ENCODE measurements around the gene NTRK3. TPM values are rescaled to one million over a fixed set of nuclear protein-coding genes. Genes with fewer than 3 reads are reported as not detected.

The NTRK3 gene
- total and polyA plus RNA-seq, 2 donors (not counting 3 experiments of a cell fraction or from before 2014, with no cell fraction given): not detected

DNA sequence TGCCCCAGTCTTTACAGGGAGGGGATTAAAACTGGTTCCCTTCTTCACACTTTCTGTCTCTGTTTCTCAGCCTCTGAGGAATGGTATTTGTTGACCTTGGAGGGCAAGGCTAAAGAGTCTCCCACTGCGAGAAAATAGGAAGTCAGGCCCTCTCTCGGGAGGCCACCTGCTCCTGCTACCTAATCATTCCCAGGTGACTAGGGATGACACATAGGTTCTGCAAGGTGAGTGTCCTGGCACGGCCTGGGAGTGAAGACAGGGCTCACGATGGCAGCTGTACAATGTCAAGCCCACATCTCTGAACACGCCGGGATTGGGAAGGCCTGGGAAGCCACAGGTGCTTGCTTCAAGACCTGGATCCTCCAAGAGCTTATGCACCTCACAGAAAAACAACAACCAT, 314.2 kb downstream of the NTRK3 start:
- no peak for DNase-seq (ENCODE audit: low read depth, low spot score)
- Histone ChIP-seq H3K4me3 (replicated peaks in 1 of 3; ENCODE audit: insufficient read depth in 1 of 3, low read depth in 1 of 3, low read length in 3 of 3) (no peak overlapping the region), H3K9me1 (replicated peaks; ENCODE audit: control insufficient read depth, extremely low read depth, insufficient read depth, low read length) (no peaks in the 10 kb centered on the region), H3K27me3 (ENCODE audit: control insufficient read depth in 2 of 2, insufficient read depth in 2 of 2, low read length in 2 of 2) (no peaks in the 10 kb centered on the region), H3K9ac (replicated peaks; ENCODE audit: extremely low read depth, insufficient read depth, low read length) (no peak overlapping the region), H3K36me3 (ENCODE audit: control insufficient read depth in 2 of 2, extremely low read depth in 1 of 2, insufficient read depth in 2 of 2, low read length in 2 of 2) (no peaks in the 10 kb centered on the region), H3K4me1 (ENCODE audit: control insufficient read depth, extremely low read depth, insufficient read depth, low read length) (no peaks in the 10 kb centered on the region), H3K27ac (ENCODE audit: insufficient read depth, low read depth, low read length) (no peak overlapping the region), H3K9me3 (replicated peaks; ENCODE audit: control insufficient read depth, insufficient read depth, low read length) (peaks cover 3% of the 10 kb centered on the region), H2AFZ (ENCODE audit: low read depth, low read length) (no peak overlapping the region), H3K79me2 (ENCODE audit: control insufficient read depth, insufficient read depth, low read length) (no peaks in the 10 kb centered on the region), H4K20me1 (replicated peaks; ENCODE audit: control insufficient read depth, extremely low read depth, insufficient read depth, low read length) (no peaks in the 10 kb centered on the region), H3K4me2 (ENCODE audit: insufficient read depth, low read length) (no peak overlapping the region)
- intact Hi-C loops (cut with micrococcal nuclease): no loop called here
- BruUV-seq (replicated peaks): no TSS peak
- ChIA-PET CTCF (no interaction called here), POLR2A (no interaction called here)
- dilution Hi-C loops (cut with MboI; ENCODE audit: extremely low pct_ligation_motif_present, low sequenced_read_pairs): no loop called here
- TF ChIP-seq POLR2A (IDR thresholded peaks at IDR 0.05; ENCODE audit: low read depth, low read length) (no peak), MYC (IDR thresholded peaks at IDR 0.05; ENCODE audit: low read depth, low read length) (no peak), JUN (IDR thresholded peaks at IDR 0.05; ENCODE audit: borderline replicate concordance, insufficient read depth, insufficient read length, low read depth) (no peak), FOS (IDR thresholded peaks at IDR 0.05; ENCODE audit: borderline replicate concordance, insufficient read depth, low read length) (no peak), POLR2AphosphoS5 (IDR thresholded peaks at IDR 0.05; ENCODE audit: insufficient read depth, low read depth, low read length) (no peak), EZH2 (IDR thresholded peaks at IDR 0.05; ENCODE audit: borderline replicate concordance, low read depth, low read length, severe bottlenecking) (no peak), GATA2 (IDR thresholded peaks at IDR 0.05; ENCODE audit: insufficient read depth, insufficient read length, low read depth, low read length) (no peak)
- TF ChIP-seq, protein P1, sequence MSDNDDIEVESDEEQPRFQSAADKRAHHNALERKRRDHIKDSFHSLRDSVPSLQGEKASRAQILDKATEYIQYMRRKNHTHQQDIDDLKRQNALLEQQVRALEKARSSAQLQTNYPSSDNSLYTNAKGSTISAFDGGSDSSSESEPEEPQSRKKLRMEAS (IDR thresholded peaks at IDR 0.05; ENCODE audit: insufficient read depth, insufficient read length): no peak
- TF ChIP-seq, protein P2, sequence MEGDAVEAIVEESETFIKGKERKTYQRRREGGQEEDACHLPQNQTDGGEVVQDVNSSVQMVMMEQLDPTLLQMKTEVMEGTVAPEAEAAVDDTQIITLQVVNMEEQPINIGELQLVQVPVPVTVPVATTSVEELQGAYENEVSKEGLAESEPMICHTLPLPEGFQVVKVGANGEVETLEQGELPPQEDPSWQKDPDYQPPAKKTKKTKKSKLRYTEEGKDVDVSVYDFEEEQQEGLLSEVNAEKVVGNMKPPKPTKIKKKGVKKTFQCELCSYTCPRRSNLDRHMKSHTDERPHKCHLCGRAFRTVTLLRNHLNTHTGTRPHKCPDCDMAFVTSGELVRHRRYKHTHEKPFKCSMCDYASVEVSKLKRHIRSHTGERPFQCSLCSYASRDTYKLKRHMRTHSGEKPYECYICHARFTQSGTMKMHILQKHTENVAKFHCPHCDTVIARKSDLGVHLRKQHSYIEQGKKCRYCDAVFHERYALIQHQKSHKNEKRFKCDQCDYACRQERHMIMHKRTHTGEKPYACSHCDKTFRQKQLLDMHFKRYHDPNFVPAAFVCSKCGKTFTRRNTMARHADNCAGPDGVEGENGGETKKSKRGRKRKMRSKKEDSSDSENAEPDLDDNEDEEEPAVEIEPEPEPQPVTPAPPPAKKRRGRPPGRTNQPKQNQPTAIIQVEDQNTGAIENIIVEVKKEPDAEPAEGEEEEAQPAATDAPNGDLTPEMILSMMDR (IDR thresholded peaks at IDR 0.05; ENCODE audit: extremely low read depth in 1 of 2, insufficient read depth in 1 of 2, low read depth in 1 of 2, low read length in 2 of 2): no peak
- FAIRE-seq: no peak

Data from endothelial cell of umbilical vein (primary cell).